Thyroid gland (tissue), 4 donors: ENCODE measurements around the gene ANKRD13D.

Experiments
- CTCF ChIP-seq, 6 experiments: fragments of 200-600 bp in 3 of 6; fragments of 450-650 bp in 3 of 6; sonication (generic) in 3 of 6; IDR thresholded peaks; one replicate each; pipeline ENCODE4 v1.5.1; 2016 to 2019; ENCODE audit warnings: antibody characterized with exemption in 6 of 6, mild to moderate bottlenecking in 2 of 6, inconsistent platforms in 1 of 6, moderate library complexity in 1 of 6
- POLR2A ChIP-seq, 2 donors: fragments of 450-650 bp; IDR thresholded peaks; one replicate each; pipeline ENCODE4 v1.6.1; 2017; ENCODE audit warnings: antibody characterized with exemption in 2 of 2, mild to moderate bottlenecking in 2 of 2, moderate library complexity in 1 of 2

DNA sequence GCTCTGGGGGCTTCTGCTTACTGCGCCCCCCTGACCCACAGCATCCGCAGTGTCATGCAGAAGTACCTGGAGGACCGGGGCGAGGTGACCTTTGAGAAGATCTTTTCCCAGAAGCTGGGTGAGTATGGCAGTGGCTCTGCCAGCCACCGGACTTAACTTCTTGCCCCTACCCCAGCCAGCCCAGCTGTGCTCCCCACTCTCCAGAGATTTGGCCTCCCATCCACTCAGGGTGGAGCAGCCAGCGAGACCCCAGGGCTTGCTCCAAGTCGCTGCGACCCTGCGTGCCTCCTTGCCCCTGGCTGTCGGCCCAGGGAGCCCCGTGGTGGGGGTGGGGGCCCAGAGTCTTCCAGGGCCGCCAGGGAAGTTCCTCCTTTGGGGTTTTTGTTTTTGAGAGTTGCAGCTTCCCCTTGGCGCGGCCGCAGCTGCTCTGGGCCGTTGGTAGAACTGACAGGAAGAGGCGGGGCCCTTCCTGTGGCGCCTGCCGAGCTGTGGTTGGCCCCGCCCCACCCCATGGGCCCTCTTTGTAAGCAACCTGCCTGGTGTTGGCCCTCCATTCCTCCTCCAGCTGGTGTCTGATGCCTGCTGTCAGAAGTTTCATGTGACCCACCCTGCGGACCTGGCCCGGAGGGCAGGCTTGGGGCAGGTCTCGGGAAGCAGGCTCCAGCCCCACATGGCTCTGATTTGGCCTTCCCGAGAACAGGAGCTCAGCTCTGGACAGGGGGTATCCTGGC, 11.7 kb upstream of the ANKRD13D start:
- TF ChIP-seq CTCF (IDR thresholded peaks at IDR 0.05), result no peak
- peak in 1 of 2 donors; percentile 19 for TF ChIP-seq POLR2A (IDR thresholded peaks at IDR 0.05)
